Measurements from ENCODE around the gene EFCAB8.

DNA sequence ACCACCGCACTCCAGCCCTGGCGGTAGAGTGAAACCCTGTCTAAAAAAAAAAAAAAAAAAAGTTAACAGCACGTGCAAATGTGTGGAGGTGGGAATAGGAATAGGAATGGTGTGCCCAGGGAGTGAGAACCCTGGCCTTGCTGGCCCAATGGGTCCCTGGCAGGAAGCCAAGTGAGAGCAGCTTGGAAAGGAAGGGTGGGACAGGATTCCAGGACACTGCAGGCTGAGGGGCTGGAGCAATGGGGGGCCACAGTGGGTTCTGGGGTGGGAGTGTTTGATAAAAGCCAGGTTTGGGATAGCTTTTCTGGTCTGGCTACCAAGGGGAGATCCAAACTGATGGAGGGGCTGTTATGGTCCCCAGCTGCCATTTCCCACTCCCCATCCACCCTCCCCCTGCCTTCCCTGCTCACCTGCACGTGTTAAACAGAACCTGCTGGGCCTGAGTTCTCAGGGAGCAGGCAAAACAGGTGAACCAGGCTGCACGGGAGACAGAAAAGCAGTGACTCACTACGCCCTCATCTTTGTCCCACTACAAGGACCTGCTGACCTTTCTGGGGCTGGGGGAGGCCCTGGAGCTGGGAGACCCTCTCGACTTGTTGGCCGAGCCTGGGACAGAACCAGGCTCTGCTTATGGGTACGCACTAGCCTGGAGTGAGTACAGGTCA lies 142.2 kb downstream of the EFCAB8 start:
- TF ChIP-seq, protein P1, sequence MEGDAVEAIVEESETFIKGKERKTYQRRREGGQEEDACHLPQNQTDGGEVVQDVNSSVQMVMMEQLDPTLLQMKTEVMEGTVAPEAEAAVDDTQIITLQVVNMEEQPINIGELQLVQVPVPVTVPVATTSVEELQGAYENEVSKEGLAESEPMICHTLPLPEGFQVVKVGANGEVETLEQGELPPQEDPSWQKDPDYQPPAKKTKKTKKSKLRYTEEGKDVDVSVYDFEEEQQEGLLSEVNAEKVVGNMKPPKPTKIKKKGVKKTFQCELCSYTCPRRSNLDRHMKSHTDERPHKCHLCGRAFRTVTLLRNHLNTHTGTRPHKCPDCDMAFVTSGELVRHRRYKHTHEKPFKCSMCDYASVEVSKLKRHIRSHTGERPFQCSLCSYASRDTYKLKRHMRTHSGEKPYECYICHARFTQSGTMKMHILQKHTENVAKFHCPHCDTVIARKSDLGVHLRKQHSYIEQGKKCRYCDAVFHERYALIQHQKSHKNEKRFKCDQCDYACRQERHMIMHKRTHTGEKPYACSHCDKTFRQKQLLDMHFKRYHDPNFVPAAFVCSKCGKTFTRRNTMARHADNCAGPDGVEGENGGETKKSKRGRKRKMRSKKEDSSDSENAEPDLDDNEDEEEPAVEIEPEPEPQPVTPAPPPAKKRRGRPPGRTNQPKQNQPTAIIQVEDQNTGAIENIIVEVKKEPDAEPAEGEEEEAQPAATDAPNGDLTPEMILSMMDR (IDR thresholded peaks at IDR 0.05) = no peak
- TF ChIP-seq POLR2A (IDR thresholded peaks at IDR 0.05) (no peak), EP300 (IDR thresholded peaks at IDR 0.05) (no peak)

All from ovary (tissue), 3 donors.